Measurements from ENCODE around the gene CTR9. TPM values are rescaled to one million over a fixed set of nuclear protein-coding genes. Genes with fewer than 3 reads are reported as not detected.
A peak's percentile ranks its signal among the peaks of the same experiment; 100 is the strongest.

CTR9 gene
- total and polyA plus RNA-seq, 2 of the 13 experiments (the other 11 are each of a cell fraction or from before 2014, with no cell fraction given): 6.6 to 22.1 TPM

- peak in 1 of 2 experiments; percentile 78; a peak in 2 of 4 replicates for TF ChIP-seq ATF4 (CRISPR knock-in tag; IDR thresholded peaks at IDR 0.05)
- TF ChIP-seq ZNF678 (CRISPR knock-in tag; IDR thresholded peaks at IDR 0.05): peak; percentile 77; the same call in 1 of the 2 replicates
- peak; percentile 79; the same call in 1 of the 2 replicates for TF ChIP-seq GTF2F1 (IDR thresholded peaks at IDR 0.05; ENCODE audit: low read length)
- 0 out of 2 replicates have a peak, but pooled peaks have one; percentile 32 for TF ChIP-seq MTERF4 (CRISPR knock-in tag; IDR thresholded peaks at IDR 0.05)
- TF ChIP-seq NFIB (CRISPR knock-in tag; IDR thresholded peaks at IDR 0.05; ENCODE audit: borderline replicate concordance): no peak
- peak; percentile 76 for TF ChIP-seq ZNF564 (CRISPR knock-in tag; IDR thresholded peaks at IDR 0.05)
- TF ChIP-seq SIX4 (CRISPR knock-in tag; IDR thresholded peaks at IDR 0.05): 0 out of 2 replicates have a peak, but pooled peaks have one; percentile 9
- TF ChIP-seq NFYB (CRISPR knock-in tag; IDR thresholded peaks at IDR 0.05): peak; percentile 88
- TF ChIP-seq ZBTB21 (CRISPR knock-in tag; IDR thresholded peaks at IDR 0.05): 0 out of 2 replicates have a peak, but pooled peaks have one; percentile 28
- TF ChIP-seq ZNF251 (CRISPR knock-in tag; IDR thresholded peaks at IDR 0.05): 0 out of 2 replicates have a peak, but pooled peaks have one; percentile 48
- TF ChIP-seq, protein P1, sequence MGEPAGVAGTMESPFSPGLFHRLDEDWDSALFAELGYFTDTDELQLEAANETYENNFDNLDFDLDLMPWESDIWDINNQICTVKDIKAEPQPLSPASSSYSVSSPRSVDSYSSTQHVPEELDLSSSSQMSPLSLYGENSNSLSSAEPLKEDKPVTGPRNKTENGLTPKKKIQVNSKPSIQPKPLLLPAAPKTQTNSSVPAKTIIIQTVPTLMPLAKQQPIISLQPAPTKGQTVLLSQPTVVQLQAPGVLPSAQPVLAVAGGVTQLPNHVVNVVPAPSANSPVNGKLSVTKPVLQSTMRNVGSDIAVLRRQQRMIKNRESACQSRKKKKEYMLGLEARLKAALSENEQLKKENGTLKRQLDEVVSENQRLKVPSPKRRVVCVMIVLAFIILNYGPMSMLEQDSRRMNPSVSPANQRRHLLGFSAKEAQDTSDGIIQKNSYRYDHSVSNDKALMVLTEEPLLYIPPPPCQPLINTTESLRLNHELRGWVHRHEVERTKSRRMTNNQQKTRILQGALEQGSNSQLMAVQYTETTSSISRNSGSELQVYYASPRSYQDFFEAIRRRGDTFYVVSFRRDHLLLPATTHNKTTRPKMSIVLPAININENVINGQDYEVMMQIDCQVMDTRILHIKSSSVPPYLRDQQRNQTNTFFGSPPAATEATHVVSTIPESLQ (CRISPR knock-in tag; conservative IDR thresholded peaks at IDR 0.05): peak; percentile 31; the same call in 1 of the 2 replicates
- TF ChIP-seq PCBP2 (optimal IDR thresholded peaks at IDR 0.05; ENCODE audit: low read depth, low read length, poor library complexity, severe bottlenecking): peak; percentile 81
- TF ChIP-seq ZNF34 (CRISPR knock-in tag; IDR thresholded peaks at IDR 0.05; ENCODE audit: borderline replicate concordance): peak; percentile 81; the same call in 1 of the 2 replicates
- no peak for TF ChIP-seq ZNF3 (CRISPR knock-in tag; IDR thresholded peaks at IDR 0.05)
- TF ChIP-seq PTBP1 (IDR thresholded peaks at IDR 0.05; ENCODE audit: low read depth, low read length, poor library complexity, severe bottlenecking): no peak
- 0 out of 2 replicates have a peak, but pooled peaks have one; percentile 56 for TF ChIP-seq HNRNPL (IDR thresholded peaks at IDR 0.05; ENCODE audit: low read depth, low read length)
- TF ChIP-seq ZNF549 (CRISPR knock-in tag; IDR thresholded peaks at IDR 0.05): no peak
- TF ChIP-seq NFKB2 (CRISPR knock-in tag; IDR thresholded peaks at IDR 0.05; ENCODE audit: borderline replicate concordance): peak; percentile 53; the same call in 1 of the 2 replicates
- TF ChIP-seq ZNF577 (CRISPR knock-in tag; IDR thresholded peaks at IDR 0.05; ENCODE audit: borderline replicate concordance, low read depth): 0 out of 2 replicates have a peak, but pooled peaks have one; percentile 49
- TF ChIP-seq NFYC (CRISPR knock-in tag; IDR thresholded peaks at IDR 0.05): peak; percentile 88
- peak; percentile 72; the same call in 1 of the 2 replicates for TF ChIP-seq SAFB2 (CRISPR knock-in tag; IDR thresholded peaks at IDR 0.05; ENCODE audit: borderline replicate concordance, low read depth)
- peak; percentile 40; the same call in 1 of the 2 replicates for TF ChIP-seq BRF2 (CRISPR knock-in tag; IDR thresholded peaks at IDR 0.05)
- peak; percentile 81; the same call in 2 of the 3 replicates for TF ChIP-seq MXI1 (IDR thresholded peaks at IDR 0.05; ENCODE audit: borderline replicate concordance, low read depth, low read length)
- TF ChIP-seq ZNF501 (CRISPR knock-in tag; IDR thresholded peaks at IDR 0.05): peak; percentile 52; the same call in 1 of the 2 replicates
Observed at GRCh38 chr11:10808553-10809372, 57.7 kb downstream of the CTR9 start, which contains the start of gene EIF4G2 (continued).

All from HepG2 (cell line).